Natural killer cell (primary cell): ENCODE data around the gene USP48. TPM values are rescaled to one million over a fixed set of nuclear protein-coding genes. Genes with fewer than 3 reads are reported as not detected.
A peak's percentile ranks its signal among the peaks of the same experiment; 100 is the strongest.

ENCODE experiments used
- ATAC-seq, 3 donors: fragments of 150-1000 bp in 2 of 3; fragments of 200-7000 bp in 1 of 3; cut with Tn5 transposase; 1 replicate in 1 of 3; 2 replicates in 2 of 3; pipeline ENCODE4 v1.10.0; 2021; ENCODE audit warnings: mild to moderate bottlenecking in 2 of 3, moderate library complexity in 2 of 3
- DNase-seq, 2 donors: peaks; one replicate each; pipeline versions ENCODE4 v3.0.0 to v3.0.0-alpha.2; 2013 to 2021; ENCODE audit warnings: mixed read lengths in 1 of 2
- H3K27ac ChIP-seq: one replicate; pipeline ENCODE4 v1.5.1; 2013; ENCODE audit warnings: mild to moderate bottlenecking, low read length
- H3K27me3 ChIP-seq: one replicate; pipeline ENCODE4 v1.6.1; 2013; ENCODE audit warnings: low read length; ENCODE audit not compliant: control insufficient read depth, insufficient read depth
- H3K36me3 ChIP-seq: one replicate; pipeline ENCODE4 v1.6.1; 2013; ENCODE audit warnings: low read length; ENCODE audit not compliant: control insufficient read depth, insufficient read depth
- H3K4me1 ChIP-seq: one replicate; pipeline ENCODE4 v1.6.1; 2013; ENCODE audit warnings: low read length; ENCODE audit not compliant: control insufficient read depth, insufficient read depth
- H3K4me3 ChIP-seq: one replicate; pipeline ENCODE4 v1.5.1; 2013; ENCODE audit warnings: low read length
- H3K9me3 ChIP-seq: one replicate; pipeline ENCODE4 v1.6.1; 2013; ENCODE audit warnings: low read length; ENCODE audit not compliant: control insufficient read depth, insufficient read depth
- H3K27ac Mint-ChIP-seq, 2 donors: one replicate each; pipeline ENCODE4 v1.8.0; 2022; ENCODE audit warnings: mild to moderate bottlenecking in 2 of 2, mixed read lengths in 2 of 2, moderate library complexity in 1 of 2
- H3K27me3 Mint-ChIP-seq, 2 donors: one replicate each; pipeline ENCODE4 v1.8.0; 2022; ENCODE audit warnings: low read depth in 2 of 2, mixed read lengths in 2 of 2
- H3K36me3 Mint-ChIP-seq: one replicate; pipeline ENCODE4 v1.8.0; 2022; ENCODE audit warnings: mixed read lengths
- H3K4me1 Mint-ChIP-seq, 2 donors: one replicate each; pipeline ENCODE4 v1.8.0; 2022; ENCODE audit warnings: mixed read lengths in 2 of 2
- H3K4me3 Mint-ChIP-seq: one replicate; pipeline ENCODE4 v1.8.0; 2022; ENCODE audit warnings: mild to moderate bottlenecking, moderate library complexity, mixed read lengths
- H3K9me3 Mint-ChIP-seq, 2 donors: one replicate each; pipeline ENCODE4 v1.8.0; 2022; ENCODE audit warnings: mixed read lengths in 2 of 2
- CTCF ChIP-seq: fragments of 200-600 bp; IDR thresholded peaks from one replicate; pipeline ENCODE4 v1.8.0; 2022; ENCODE audit warnings: antibody characterized with exemption
- WGBS: methylation state at CpG from one replicate; pipeline ENCODE4 v1.1.7; 2013; ENCODE audit warnings: missing lambda C conversion rate; ENCODE audit not compliant: insufficient coverage; 5-methylcytosine and 5-hydroxymethylcytosine counted together
- intact Hi-C: fragments of 100-400 bp; cut with micrococcal nuclease; formaldehyde crosslinking; loops from one replicate; pipeline ENCODE4 v1.14.2; 2022
- total RNA-seq, 4 donors: library from RNA; stranded (reverse); fragments of 120-200 nt in 1 of 4; gene quantifications; one replicate each; pipeline versions ENCODE4 v1.2.3 to v1.2.4, GENCODE V29; 2013 to 2022

USP48 gene
- total RNA-seq, 3 donors from 2014 or later (not counting 1 experiment from before 2014, with no cell fraction given), result 71.4 to 127 (median 90.5) TPM

DNA sequence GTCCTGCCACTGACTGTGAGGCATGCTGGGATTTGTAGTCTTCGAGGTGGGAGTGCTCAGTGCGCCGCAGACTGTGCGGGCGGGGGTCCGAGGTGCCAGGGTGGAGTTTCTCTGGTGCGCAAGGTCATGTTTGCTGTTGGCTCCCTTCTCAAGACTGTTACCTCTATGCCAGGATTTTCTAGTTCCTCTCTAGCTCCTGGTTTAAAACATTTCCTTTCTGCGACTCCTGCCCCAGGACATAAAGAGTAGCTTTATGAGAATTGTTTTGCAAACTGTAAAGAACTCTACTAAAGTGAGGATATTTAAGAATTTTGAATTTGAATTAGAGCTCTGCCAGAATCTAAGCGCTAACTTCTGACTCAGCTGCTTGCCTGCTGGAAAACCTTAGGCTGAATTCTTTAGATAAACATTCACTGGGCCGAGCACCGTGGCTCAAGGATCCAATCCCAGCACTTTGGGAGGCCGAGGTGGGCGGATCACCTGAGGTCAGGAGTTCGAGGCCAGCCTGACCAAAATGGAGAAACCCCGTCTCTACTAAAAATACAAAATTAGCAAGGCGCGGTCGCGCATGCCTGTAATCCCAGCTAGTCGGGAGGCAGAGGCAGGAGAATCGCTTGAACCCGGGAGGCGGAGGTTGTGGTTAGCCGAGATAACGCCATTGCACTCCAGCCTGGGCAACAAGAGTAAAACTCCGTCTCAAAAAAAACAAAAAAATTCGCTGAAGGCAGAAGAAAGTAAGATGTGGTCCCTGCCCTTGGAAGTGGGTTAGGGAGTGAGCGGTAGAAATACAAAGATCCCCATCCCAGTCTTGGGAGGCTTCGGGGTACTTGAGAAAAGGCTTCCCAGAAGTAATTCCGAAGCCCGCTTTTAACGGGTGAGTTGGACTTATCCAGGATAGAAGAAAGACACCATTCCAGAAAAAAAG lies 992 bp upstream of the USP48 start:
- no peaks in the 10 kb centered on the region for H3K36me3 Mint-ChIP-seq
- no peaks in the 10 kb centered on the region for H3K9me3 ChIP-seq
- no peak for ATAC-seq
- H3K9me3 Mint-ChIP-seq, result no peaks in the 10 kb centered on the region
- peaks cover 20% of the 10 kb centered on the region for H3K4me1 ChIP-seq
- peaks cover 27 to 31% of the 10 kb centered on the region in 2 donors for H3K4me1 Mint-ChIP-seq
- intact Hi-C loops, result loop anchor here (1.0 to 5.0 kb wide), 2 partner anchors 241 to 668 kb away; partner anchors contain the start of gene ZBTB40
- H3K4me3 Mint-ChIP-seq, result peak overlapping the region; percentile 98
- DNase-seq, result peak in 1 of 2 donors; percentile 10
- no peaks in the 10 kb centered on the region for H3K36me3 ChIP-seq
- peaks cover 0 to 4% of the 10 kb centered on the region in 2 donors for H3K27me3 Mint-ChIP-seq
- peak overlapping the region; percentile 100 for H3K27ac Mint-ChIP-seq
- 71% methylated on average over 32 of the region's 32 CpGs for WGBS
- no peaks in the 10 kb centered on the region for H3K27me3 ChIP-seq
- peak overlapping the region; percentile 78 for H3K4me3 ChIP-seq
- no peak for TF ChIP-seq CTCF
- H3K27ac ChIP-seq, result peak overlapping the region; percentile 97

DNA sequence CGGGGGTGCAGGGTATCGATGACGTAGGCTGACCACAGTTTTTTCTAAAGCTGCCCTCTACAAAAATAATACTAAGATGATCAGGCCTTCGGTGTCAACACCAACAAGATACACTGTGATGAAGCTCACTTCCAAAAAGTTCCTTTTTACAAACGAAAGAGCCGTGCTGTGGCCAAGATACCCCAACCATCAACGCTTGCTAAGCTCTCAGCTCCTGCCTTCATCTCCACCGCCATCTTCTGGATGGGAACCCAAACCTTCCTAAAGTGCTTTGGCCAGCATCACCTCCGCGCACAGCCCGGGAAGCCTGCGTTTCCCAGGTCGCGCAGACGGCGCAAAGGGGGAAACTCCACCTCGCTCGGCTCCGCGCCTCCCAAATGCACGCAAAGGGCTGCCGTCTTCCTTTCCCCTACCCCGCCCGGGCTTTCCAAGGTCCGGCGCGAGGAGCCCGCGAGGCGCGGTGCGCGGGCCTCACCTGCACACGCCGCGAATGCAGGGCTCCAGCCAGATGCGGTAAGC lies 541 bp downstream of the USP48 start:
- Mint-ChIP-seq H3K4me1 (peaks cover 34 to 38% of the 10 kb centered on the region in 2 donors), H3K27ac (peak overlapping the region; percentile 100), H3K4me3 (peak overlapping the region; percentile 98), H3K36me3 (no peaks in the 10 kb centered on the region), H3K9me3 (no peaks in the 10 kb centered on the region), H3K27me3 (peaks cover 0 to 4% of the 10 kb centered on the region in 2 donors)
- Histone ChIP-seq H3K27me3 (no peaks in the 10 kb centered on the region), H3K4me3 (peak overlapping the region; percentile 78), H3K27ac (peak overlapping the region; percentile 97), H3K36me3 (no peaks in the 10 kb centered on the region), H3K4me1 (peaks cover 20% of the 10 kb centered on the region), H3K9me3 (no peaks in the 10 kb centered on the region)
- under 1% methylated on average over 37 of the region's 37 CpGs for WGBS
- DNase-seq (peak in 1 of 2 donors; percentile 78), ATAC-seq (peak; percentile 11 to 16 (median 11))
- intact Hi-C loops, result loop anchor here (5.0 kb wide), 1 partner anchor 670 kb away; the partner anchor contains the start of gene ZBTB40
- TF ChIP-seq CTCF, result no peak

DNA sequence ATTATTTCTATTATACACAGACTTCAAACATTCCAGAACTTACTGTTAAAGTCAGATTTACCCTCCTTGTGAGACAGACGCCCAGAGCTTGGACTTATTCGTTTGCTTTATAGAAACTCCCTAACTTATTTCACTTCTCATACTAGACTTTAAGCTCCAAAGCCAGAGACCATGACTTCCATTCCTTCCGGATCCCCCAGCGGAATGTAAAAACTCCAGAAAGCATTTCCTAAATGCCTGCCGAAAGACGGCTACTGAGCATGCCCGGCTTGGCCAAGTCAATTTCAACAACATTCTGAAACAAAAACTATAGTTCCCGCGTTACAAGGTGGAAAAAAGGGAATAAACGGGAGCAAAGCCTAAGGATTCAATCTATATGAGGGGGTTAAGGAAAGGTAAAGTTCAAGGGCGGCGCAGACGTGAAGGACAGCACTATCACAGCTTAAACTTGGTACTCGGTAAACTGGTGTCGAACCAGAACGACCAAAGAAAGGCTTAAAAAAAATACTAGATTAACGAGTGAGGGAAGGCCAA lies 1.1 kb downstream of the USP48 start:
- peak; percentile 0 to 13 (median 3) for ATAC-seq
- peaks cover 0 to 2% of the 10 kb centered on the region in 2 donors for H3K27me3 Mint-ChIP-seq
- no peaks in the 10 kb centered on the region for H3K27me3 ChIP-seq

More for the DNA sequence above, 1.1 kb downstream of the USP48 start:
- peak overlapping the region; percentile 98 for H3K4me3 Mint-ChIP-seq
- peak in 1 of 2 donors; percentile 16 for DNase-seq
- H3K4me3 ChIP-seq, result peak overlapping the region; percentile 78
- H3K27ac ChIP-seq, result peak overlapping the region; percentile 97
- 1% methylated on average over 17 of the region's 17 CpGs for WGBS
- H3K9me3 ChIP-seq, result no peaks in the 10 kb centered on the region
- H3K4me1 ChIP-seq, result peaks cover 20% of the 10 kb centered on the region
- no peaks in the 10 kb centered on the region for H3K36me3 ChIP-seq
- intact Hi-C loops, result loop anchor here (5.0 kb wide), 1 partner anchor 670 kb away; the partner anchor contains the start of gene ZBTB40
- TF ChIP-seq CTCF, result no peak
- peaks cover 38 to 42% of the 10 kb centered on the region in 2 donors for H3K4me1 Mint-ChIP-seq
- no peaks in the 10 kb centered on the region for H3K9me3 Mint-ChIP-seq
- peak overlapping the region; percentile 100 for H3K27ac Mint-ChIP-seq
- no peaks in the 10 kb centered on the region for H3K36me3 Mint-ChIP-seq
